GM12872 (cell line): ENCODE data around the gene CHIT1.

ENCODE experiments used
- TF ChIP-seq, protein P1 (sequence below): IDR thresholded peaks from 3 replicates; pipeline ENCODE4 v1.5.1; 2011; ENCODE audit warnings: low read depth, mild to moderate bottlenecking, low read length, moderate library complexity; ENCODE audit not compliant: insufficient read depth

CHIT1 gene

DNA sequence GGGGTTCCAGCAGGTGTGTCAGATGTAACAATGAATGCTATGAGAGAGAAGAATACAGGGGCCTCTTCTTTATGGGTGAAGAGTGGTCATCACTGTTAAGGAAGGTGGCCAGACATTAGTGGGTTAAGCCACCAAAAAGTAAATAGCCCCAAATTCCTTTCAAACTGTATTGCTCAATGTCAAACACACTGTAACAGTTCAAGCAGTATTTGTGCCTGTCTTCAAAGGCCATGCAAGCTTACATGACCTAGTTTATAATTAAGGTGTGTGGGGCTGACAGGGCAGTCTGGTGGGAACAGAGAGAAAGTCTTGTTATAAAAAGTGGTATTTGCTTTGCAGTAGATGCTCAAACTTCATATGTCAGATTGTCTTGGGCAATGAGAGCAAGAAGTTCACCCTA is 18.5 kb downstream of the CHIT1 start:
- TF ChIP-seq, protein P1, sequence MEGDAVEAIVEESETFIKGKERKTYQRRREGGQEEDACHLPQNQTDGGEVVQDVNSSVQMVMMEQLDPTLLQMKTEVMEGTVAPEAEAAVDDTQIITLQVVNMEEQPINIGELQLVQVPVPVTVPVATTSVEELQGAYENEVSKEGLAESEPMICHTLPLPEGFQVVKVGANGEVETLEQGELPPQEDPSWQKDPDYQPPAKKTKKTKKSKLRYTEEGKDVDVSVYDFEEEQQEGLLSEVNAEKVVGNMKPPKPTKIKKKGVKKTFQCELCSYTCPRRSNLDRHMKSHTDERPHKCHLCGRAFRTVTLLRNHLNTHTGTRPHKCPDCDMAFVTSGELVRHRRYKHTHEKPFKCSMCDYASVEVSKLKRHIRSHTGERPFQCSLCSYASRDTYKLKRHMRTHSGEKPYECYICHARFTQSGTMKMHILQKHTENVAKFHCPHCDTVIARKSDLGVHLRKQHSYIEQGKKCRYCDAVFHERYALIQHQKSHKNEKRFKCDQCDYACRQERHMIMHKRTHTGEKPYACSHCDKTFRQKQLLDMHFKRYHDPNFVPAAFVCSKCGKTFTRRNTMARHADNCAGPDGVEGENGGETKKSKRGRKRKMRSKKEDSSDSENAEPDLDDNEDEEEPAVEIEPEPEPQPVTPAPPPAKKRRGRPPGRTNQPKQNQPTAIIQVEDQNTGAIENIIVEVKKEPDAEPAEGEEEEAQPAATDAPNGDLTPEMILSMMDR: no peak

DNA sequence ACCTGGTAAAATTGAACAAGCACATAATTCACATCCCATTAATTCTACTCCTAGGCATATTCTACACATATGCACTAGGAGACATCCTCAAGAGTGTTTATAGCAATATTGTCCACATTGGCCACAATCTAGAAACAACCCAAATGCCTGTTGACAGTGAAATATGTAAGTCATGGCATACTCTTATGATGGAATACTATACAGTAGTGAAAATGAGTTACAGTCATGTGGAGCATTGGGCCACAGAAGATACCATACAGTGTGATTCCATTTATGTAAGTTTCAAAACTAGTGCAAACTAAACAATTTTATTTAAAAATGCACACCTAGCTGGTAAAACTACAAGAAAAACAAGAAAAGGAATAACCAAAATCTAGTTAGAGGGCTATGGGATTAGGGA is 19.1 kb downstream of the CHIT1 start:
- TF ChIP-seq, protein P1: no peak

DNA sequence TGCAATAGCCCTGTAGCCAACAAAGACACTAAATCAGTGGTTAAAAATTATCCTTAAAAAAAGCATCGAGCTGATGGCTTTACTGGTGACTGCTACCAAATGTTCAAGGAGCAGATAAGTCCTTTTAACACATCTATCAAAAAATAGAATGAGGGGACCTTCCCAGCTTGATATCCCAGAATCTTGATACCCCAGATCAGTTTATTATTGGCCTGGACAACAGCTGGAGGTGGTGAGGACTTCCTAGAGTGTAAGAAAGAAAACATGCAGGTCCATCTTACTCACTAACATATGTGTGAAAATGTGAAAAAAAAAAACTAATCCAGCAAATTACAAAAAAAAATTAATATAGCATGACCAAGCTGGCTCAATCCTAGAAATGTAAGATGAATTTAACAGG is 21.3 kb downstream of the CHIT1 start:
- TF ChIP-seq, protein P1: no peak

DNA sequence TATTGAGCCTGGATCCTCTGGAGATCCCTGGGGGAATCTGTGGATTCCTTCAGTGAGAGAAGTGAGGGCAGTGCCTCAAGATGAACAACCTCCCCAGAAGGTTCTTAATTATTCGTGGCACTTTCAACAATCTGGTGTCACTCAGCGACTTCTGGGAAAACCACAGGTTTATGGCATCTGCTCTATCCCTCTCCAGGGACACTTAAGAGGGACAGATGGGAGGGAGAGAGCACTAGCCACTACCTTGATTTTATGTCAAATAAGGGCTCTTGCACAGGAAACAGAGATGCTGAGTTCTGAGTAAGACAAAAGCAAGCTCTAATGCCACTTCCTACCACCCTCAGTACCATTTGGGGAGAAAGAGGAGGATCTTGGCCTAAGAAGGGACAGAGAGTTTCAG is 21.7 kb downstream of the CHIT1 start:
- TF ChIP-seq, protein P1: no peak

DNA sequence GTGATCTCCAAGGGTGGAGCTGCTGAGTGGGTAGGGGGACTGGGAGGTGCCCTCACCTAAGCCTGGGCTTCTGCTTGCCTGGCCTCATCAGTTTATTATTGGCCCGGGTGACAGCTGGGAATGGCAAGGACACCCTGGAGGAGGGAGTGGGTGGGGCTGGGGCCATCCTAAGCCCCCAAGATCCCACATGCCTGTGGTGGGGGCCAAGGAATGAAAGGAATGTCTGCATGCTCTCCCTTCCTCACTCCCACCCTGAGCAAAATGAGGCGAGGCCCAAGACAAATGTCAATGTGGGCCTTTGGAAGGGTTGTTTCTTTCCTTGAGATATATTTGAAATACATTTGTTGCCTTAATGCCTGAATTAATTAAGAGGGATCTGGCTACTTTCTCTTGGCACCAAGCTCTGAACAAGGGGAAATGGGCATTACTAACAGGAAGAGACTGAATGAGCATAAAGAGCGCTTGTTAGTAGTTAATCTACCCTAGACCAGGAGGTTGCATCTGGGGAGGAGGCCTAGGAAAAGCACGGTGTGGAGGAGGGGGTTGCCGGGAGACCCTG is 23.3 kb downstream of the CHIT1 start:
- TF ChIP-seq, protein P1: no peak

DNA sequence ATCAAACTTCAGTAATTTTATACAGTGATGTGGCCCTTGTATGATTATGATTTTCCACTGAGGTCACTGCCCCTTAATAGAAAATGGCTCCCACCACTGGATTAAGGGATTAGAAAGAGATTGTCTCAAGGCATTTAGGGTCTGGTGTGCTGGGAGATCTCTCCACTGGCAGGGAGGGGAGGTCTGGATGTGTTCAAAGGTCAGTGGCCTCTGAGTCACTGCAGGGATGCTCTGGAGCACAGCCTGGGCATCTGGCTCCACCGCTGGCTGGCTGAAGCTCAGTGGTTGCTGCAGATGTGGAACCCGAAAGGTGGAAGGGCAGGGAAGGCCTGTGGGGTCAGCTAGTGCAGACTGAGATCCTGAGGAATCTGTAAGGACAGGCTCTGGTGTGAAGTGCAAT is 24.7 kb downstream of the CHIT1 start:
- TF ChIP-seq, protein P1: no peak

DNA sequence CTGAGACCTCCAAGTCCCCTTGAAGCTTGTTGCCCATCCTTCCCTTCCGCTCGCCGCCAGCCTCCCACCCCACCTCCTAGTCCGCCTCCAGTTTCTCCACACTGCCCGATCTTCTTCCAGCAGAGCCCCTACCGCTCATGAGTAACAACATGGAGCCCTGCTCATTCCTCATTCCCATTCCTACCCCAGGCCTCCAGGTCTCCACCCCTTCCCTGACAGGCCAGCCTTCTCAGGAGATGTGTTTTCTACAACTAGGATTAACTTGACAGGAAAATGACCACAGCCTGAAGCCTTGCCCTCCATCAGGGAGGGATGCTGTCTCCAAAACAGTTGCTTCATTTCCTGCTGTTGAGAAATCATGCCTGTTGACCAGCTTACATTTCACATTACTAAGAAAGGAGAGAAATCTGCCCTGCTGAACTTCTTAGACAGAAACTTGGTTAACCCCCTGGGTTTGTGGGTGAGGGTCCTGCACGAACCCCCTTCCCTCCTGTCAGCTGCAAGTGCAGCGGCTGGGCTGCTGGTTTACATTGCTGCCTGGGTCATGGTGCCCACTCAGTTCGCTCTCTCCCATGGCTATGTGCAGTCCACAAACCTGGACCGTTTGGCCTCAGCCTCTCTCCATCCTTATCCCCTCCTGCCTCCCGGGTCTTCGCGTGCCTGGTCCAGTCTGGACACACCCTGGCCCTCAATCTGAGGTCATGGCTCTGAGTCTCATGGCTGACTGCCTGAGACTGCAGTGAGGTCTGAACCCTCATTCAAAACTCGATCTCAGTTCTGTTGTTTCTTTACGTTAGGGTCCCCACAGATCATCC is 26.8 kb downstream of the CHIT1 start:
- TF ChIP-seq, protein P1: no peak
